Measurements from ENCODE around the gene UPF1.
"Not testable (repeated sequence)": the region's sequence is repeated elsewhere in the genome, so short reads cannot be mapped to it uniquely, and the experiment has no call there.

UPF1 gene

GRCh38 chr19:18802354-18802753, 29.4 kb upstream of the UPF1 start:
- H3K9me3 ChIP-seq (ENCODE audit: control insufficient read depth, insufficient read depth, low read length): no peaks in the 10 kb centered on the region
- H3K4me3 ChIP-seq (ENCODE audit: low read depth, low read length): no peak overlapping the region
- no peak overlapping the region for H3K9ac ChIP-seq (ENCODE audit: low read depth, low read length)
- peaks cover 21% of the 10 kb centered on the region for H3K27me3 ChIP-seq (ENCODE audit: control insufficient read depth, insufficient read depth, low read length)
- no peaks in the 10 kb centered on the region for H3K36me3 ChIP-seq (ENCODE audit: control insufficient read depth, insufficient read depth, low read length)
- no peaks in the 10 kb centered on the region for H3K4me1 ChIP-seq (ENCODE audit: control insufficient read depth, insufficient read depth, low read length)

- Histone ChIP-seq H3K4me3 (ENCODE audit: low read depth, low read length) (no peak overlapping the region), H3K36me3 (ENCODE audit: control insufficient read depth, insufficient read depth, low read length) (no peaks in the 10 kb centered on the region), H3K9me3 (ENCODE audit: control insufficient read depth, insufficient read depth, low read length) (no peaks in the 10 kb centered on the region), H3K4me1 (ENCODE audit: control insufficient read depth, insufficient read depth, low read length) (no peaks in the 10 kb centered on the region), H3K27me3 (ENCODE audit: control insufficient read depth, insufficient read depth, low read length) (peaks cover 21% of the 10 kb centered on the region), H3K9ac (ENCODE audit: low read depth, low read length) (no peak overlapping the region)
Measured at GRCh38 chr19:18803550-18804138, 28.1 kb upstream of the UPF1 start.

- Histone ChIP-seq H3K9ac (ENCODE audit: low read depth, low read length) (no peak overlapping the region), H3K27me3 (ENCODE audit: control insufficient read depth, insufficient read depth, low read length) (peaks cover 16% of the 10 kb centered on the region), H3K36me3 (ENCODE audit: control insufficient read depth, insufficient read depth, low read length) (no peaks in the 10 kb centered on the region), H3K9me3 (ENCODE audit: control insufficient read depth, insufficient read depth, low read length) (no peaks in the 10 kb centered on the region), H3K4me1 (ENCODE audit: control insufficient read depth, insufficient read depth, low read length) (no peaks in the 10 kb centered on the region), H3K4me3 (ENCODE audit: low read depth, low read length) (no peak overlapping the region)
Measured at GRCh38 chr19:18804139-18804601, 27.6 kb upstream of the UPF1 start.

GRCh38 chr19:18804643-18805042, 27.1 kb upstream of the UPF1 start:
- Histone ChIP-seq H3K4me1 (ENCODE audit: control insufficient read depth, insufficient read depth, low read length) (no peaks in the 10 kb centered on the region), H3K9me3 (ENCODE audit: control insufficient read depth, insufficient read depth, low read length) (no peaks in the 10 kb centered on the region), H3K27me3 (ENCODE audit: control insufficient read depth, insufficient read depth, low read length) (peaks cover 11% of the 10 kb centered on the region), H3K36me3 (ENCODE audit: control insufficient read depth, insufficient read depth, low read length) (no peaks in the 10 kb centered on the region), H3K4me3 (ENCODE audit: low read depth, low read length) (no peak overlapping the region), H3K9ac (ENCODE audit: low read depth, low read length) (no peak overlapping the region)

GRCh38 chr19:18807861-18808331, 23.9 kb upstream of the UPF1 start:
- no peaks in the 10 kb centered on the region for H3K4me1 ChIP-seq (ENCODE audit: control insufficient read depth, insufficient read depth, low read length)
- peaks cover 2% of the 10 kb centered on the region for H3K27me3 ChIP-seq (ENCODE audit: control insufficient read depth, insufficient read depth, low read length)
- H3K9me3 ChIP-seq (ENCODE audit: control insufficient read depth, insufficient read depth, low read length): no peaks in the 10 kb centered on the region
- no peaks in the 10 kb centered on the region for H3K36me3 ChIP-seq (ENCODE audit: control insufficient read depth, insufficient read depth, low read length)
- no peak overlapping the region for H3K4me3 ChIP-seq (ENCODE audit: low read depth, low read length)
- no peak overlapping the region for H3K9ac ChIP-seq (ENCODE audit: low read depth, low read length)

- Histone ChIP-seq H3K4me3 (ENCODE audit: low read depth, low read length) (no peak overlapping the region), H3K9me3 (ENCODE audit: control insufficient read depth, insufficient read depth, low read length) (no peaks in the 10 kb centered on the region), H3K9ac (ENCODE audit: low read depth, low read length) (no peak overlapping the region), H3K27me3 (ENCODE audit: control insufficient read depth, insufficient read depth, low read length) (peaks cover 2% of the 10 kb centered on the region), H3K4me1 (ENCODE audit: control insufficient read depth, insufficient read depth, low read length) (no peaks in the 10 kb centered on the region), H3K36me3 (ENCODE audit: control insufficient read depth, insufficient read depth, low read length) (no peaks in the 10 kb centered on the region)
Measured at GRCh38 chr19:18809149-18809868, 22.4 kb upstream of the UPF1 start.

- not testable (repeated sequence) for H3K9me3 ChIP-seq (ENCODE audit: control insufficient read depth, insufficient read depth, low read length); H3K36me3 ChIP-seq (ENCODE audit: control insufficient read depth, insufficient read depth, low read length); H3K4me1 ChIP-seq (ENCODE audit: control insufficient read depth, insufficient read depth, low read length); H3K4me3 ChIP-seq (ENCODE audit: low read depth, low read length); H3K27me3 ChIP-seq (ENCODE audit: control insufficient read depth, insufficient read depth, low read length); H3K9ac ChIP-seq (ENCODE audit: low read depth, low read length)
Measured at GRCh38 chr19:18811638-18812037, 20.1 kb upstream of the UPF1 start.

- Histone ChIP-seq H3K27me3 (ENCODE audit: control insufficient read depth, insufficient read depth, low read length) (peaks cover 2% of the 10 kb centered on the region), H3K4me1 (ENCODE audit: control insufficient read depth, insufficient read depth, low read length) (no peaks in the 10 kb centered on the region), H3K9me3 (ENCODE audit: control insufficient read depth, insufficient read depth, low read length) (no peaks in the 10 kb centered on the region), H3K4me3 (ENCODE audit: low read depth, low read length) (no peak overlapping the region), H3K9ac (ENCODE audit: low read depth, low read length) (no peak overlapping the region), H3K36me3 (ENCODE audit: control insufficient read depth, insufficient read depth, low read length) (no peaks in the 10 kb centered on the region)
Measured at GRCh38 chr19:18814063-18814462, 17.7 kb upstream of the UPF1 start.

GRCh38 chr19:18815673-18816072, 16.1 kb upstream of the UPF1 start:
- Histone ChIP-seq H3K27me3 (ENCODE audit: control insufficient read depth, insufficient read depth, low read length) (peaks cover 2% of the 10 kb centered on the region), H3K36me3 (ENCODE audit: control insufficient read depth, insufficient read depth, low read length) (no peaks in the 10 kb centered on the region), H3K4me3 (ENCODE audit: low read depth, low read length) (no peak overlapping the region), H3K9ac (ENCODE audit: low read depth, low read length) (no peak overlapping the region), H3K4me1 (ENCODE audit: control insufficient read depth, insufficient read depth, low read length) (no peaks in the 10 kb centered on the region), H3K9me3 (ENCODE audit: control insufficient read depth, insufficient read depth, low read length) (no peaks in the 10 kb centered on the region)

GRCh38 chr19:18816645-18817044, 15.1 kb upstream of the UPF1 start:
- H3K4me1 ChIP-seq (ENCODE audit: control insufficient read depth, insufficient read depth, low read length); H3K27me3 ChIP-seq (ENCODE audit: control insufficient read depth, insufficient read depth, low read length); H3K9ac ChIP-seq (ENCODE audit: low read depth, low read length); H3K9me3 ChIP-seq (ENCODE audit: control insufficient read depth, insufficient read depth, low read length); H3K4me3 ChIP-seq (ENCODE audit: low read depth, low read length); H3K36me3 ChIP-seq (ENCODE audit: control insufficient read depth, insufficient read depth, low read length): not testable (repeated sequence)

- no peaks in the 10 kb centered on the region for H3K36me3 ChIP-seq (ENCODE audit: control insufficient read depth, insufficient read depth, low read length)
- H3K9me3 ChIP-seq (ENCODE audit: control insufficient read depth, insufficient read depth, low read length): no peaks in the 10 kb centered on the region
- H3K4me1 ChIP-seq (ENCODE audit: control insufficient read depth, insufficient read depth, low read length): no peaks in the 10 kb centered on the region
- H3K4me3 ChIP-seq (ENCODE audit: low read depth, low read length): no peak overlapping the region
- H3K27me3 ChIP-seq (ENCODE audit: control insufficient read depth, insufficient read depth, low read length): no peaks in the 10 kb centered on the region
- no peak overlapping the region for H3K9ac ChIP-seq (ENCODE audit: low read depth, low read length)
Measured at GRCh38 chr19:18817574-18817973, 14.2 kb upstream of the UPF1 start.

- Histone ChIP-seq H3K9ac (ENCODE audit: low read depth, low read length) (no peak overlapping the region), H3K9me3 (ENCODE audit: control insufficient read depth, insufficient read depth, low read length) (no peaks in the 10 kb centered on the region), H3K27me3 (ENCODE audit: control insufficient read depth, insufficient read depth, low read length) (no peaks in the 10 kb centered on the region), H3K4me1 (ENCODE audit: control insufficient read depth, insufficient read depth, low read length) (peaks cover 3% of the 10 kb centered on the region), H3K4me3 (ENCODE audit: low read depth, low read length) (no peak overlapping the region), H3K36me3 (ENCODE audit: control insufficient read depth, insufficient read depth, low read length) (peaks cover 2% of the 10 kb centered on the region)
Measured at GRCh38 chr19:18828786-18829185, 3.0 kb upstream of the UPF1 start.
